ENCODE data around the gene MRC2.
A peak's percentile ranks its signal among the peaks of the same experiment; 100 is the strongest.

The MRC2 gene

DNA sequence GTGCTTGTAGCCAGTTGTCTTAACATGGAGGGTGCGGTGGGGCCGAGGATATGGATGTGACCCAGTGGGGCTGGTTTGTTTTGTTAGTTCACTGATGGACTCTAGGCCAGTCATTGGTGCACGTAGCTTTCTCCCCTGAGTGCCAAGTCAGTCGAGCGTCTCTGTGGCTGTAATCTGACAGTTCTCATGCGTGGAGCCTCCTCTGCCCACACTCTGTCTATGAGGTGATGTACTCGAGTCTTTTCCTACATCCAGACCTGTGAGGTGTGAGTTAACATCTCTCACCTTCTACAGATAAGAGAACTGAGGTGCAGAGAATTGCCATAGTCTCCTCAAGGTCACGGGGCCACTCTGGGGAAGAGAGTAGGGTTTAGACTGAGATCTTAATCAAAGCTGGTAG lies 90.4 kb downstream of the MRC2 start:
- no peak for TF ChIP-seq ZFX (IDR thresholded peaks at IDR 0.05; ENCODE audit: borderline replicate concordance)
- TF ChIP-seq, protein P1, sequence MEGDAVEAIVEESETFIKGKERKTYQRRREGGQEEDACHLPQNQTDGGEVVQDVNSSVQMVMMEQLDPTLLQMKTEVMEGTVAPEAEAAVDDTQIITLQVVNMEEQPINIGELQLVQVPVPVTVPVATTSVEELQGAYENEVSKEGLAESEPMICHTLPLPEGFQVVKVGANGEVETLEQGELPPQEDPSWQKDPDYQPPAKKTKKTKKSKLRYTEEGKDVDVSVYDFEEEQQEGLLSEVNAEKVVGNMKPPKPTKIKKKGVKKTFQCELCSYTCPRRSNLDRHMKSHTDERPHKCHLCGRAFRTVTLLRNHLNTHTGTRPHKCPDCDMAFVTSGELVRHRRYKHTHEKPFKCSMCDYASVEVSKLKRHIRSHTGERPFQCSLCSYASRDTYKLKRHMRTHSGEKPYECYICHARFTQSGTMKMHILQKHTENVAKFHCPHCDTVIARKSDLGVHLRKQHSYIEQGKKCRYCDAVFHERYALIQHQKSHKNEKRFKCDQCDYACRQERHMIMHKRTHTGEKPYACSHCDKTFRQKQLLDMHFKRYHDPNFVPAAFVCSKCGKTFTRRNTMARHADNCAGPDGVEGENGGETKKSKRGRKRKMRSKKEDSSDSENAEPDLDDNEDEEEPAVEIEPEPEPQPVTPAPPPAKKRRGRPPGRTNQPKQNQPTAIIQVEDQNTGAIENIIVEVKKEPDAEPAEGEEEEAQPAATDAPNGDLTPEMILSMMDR (IDR thresholded peaks at IDR 0.05), result no peak
- H3K27ac ChIP-seq, result no peak overlapping the region

DNA sequence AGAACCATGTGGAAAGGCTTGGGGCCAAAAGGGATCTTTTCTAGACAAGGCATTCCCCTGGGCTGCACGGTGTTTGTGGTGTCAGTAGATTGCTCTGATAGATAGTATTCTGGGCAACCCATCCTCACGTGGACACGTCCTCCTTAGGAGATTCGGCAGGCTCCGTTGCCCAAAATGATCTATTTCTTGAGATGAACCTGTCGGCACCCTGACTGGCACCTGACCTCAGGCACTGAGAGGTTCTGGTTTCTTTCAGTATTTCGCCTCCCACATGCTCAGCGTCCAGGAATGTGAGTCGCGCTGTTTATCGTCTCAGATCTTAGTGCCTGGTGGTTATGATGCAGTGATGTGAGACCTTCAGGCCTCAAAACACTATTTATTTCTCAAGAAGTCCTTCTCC lies 91.0 kb downstream of the MRC2 start:
- H3K27ac ChIP-seq, result no peak overlapping the region
- no peak for TF ChIP-seq ZFX (IDR thresholded peaks at IDR 0.05; ENCODE audit: borderline replicate concordance)
- TF ChIP-seq, protein P1 (IDR thresholded peaks at IDR 0.05), result no peak

DNA sequence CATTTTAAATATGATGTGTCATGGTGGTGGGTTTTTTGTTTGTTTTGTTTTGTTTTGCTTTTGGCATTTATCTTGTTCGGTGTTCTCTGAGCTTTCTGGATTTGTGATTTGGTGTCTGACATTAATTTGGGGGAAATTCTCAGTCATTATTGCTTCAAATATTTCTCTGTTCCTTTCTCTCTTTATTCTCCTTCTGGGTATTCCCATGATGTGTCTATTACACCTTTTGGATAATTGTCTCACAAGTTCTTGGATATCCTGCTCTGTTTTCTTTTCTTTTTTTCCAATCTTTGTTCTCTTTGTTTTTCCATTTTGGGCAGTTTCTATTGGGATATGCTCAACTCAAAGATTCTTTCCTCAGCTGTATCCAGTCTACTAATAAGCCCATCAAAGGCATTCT lies 92.1 kb downstream of the MRC2 start:
- H3K27ac ChIP-seq, result no peak overlapping the region
- TF ChIP-seq, protein P1 (IDR thresholded peaks at IDR 0.05), result no peak
- TF ChIP-seq ZFX (IDR thresholded peaks at IDR 0.05; ENCODE audit: borderline replicate concordance), result no peak

DNA sequence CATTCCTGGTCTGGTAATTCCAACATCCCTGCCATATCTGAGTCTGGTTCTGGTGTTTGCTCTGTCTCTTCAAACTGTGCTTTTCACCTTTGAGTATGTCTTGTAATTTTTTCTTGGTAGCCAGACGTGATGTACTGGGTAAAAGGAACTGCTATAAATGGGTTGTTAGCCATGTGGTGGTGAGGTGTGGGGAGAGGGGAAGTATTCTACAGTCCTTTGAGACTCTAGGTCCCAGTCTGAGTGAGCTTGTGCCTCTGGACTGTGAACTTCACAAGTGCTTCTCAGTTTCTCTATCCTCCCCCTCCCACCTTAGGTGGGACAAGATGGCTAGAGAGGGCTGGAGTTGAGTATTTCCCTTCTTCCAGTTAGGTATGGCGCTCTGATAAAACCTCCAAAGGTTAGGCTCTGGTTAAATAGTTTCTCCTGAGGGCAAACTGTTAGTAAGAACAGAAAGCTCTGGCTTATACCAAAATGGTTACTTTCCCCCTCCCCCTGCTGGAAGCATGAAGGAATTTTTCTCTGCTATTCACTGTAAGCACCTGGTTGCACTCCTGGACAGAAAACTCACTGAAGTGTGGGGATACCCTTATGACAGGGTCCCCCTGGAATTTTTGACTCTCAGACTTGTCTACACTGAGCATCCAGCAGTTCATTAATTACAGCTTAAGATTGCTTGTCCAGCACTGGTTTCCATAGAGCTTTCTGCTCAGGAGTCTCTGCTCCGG lies 92.8 kb downstream of the MRC2 start:
- H3K27ac ChIP-seq, result no peak overlapping the region

DNA sequence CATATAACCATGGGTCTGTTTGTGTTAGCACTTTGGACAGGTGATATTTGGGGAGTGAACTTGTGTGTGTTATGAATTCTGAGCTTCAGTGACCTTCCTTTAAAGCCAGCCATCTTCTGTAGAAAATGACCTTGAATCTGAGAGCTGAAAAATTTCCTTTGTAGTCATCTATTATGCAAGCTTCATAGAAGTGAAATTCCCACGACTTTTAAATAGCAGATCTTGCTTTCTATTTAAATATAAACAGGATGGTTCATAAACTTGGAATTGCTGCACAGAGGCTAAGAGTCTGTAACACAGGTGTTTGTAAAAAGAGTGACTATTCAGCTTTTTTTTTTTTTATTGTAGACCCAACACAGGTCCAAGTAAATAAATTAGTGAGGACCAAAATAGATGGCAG lies 95.2 kb downstream of the MRC2 start:
- H3K27ac ChIP-seq, result no peak overlapping the region
- TF ChIP-seq, protein P1 (IDR thresholded peaks at IDR 0.05), result no peak
- no peak for TF ChIP-seq ZFX (IDR thresholded peaks at IDR 0.05; ENCODE audit: borderline replicate concordance)

More for the DNA sequence above, 92.8 kb downstream of the MRC2 start:
- no peak for TF ChIP-seq ZFX (IDR thresholded peaks at IDR 0.05; ENCODE audit: borderline replicate concordance)
- TF ChIP-seq, protein P1 (IDR thresholded peaks at IDR 0.05), result peak; percentile 54

DNA sequence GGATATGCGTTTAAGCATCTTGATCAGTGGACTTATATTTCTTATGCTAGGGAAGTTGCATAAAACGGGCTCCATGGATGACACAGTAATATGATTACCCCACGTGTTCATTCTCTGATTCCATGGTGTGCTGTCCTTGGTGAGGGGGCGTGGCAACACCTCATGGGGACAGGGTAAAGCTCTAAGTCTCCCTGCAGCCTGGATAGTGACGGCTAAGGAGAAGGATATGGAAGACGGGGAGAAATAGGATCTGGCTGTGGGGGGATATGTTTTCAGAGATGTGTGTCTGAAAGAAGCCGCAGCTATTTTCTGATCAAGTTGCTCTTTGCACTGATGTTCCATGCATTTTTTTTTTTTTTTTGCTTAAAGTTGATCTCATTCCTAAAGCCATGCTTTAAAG lies 96.4 kb downstream of the MRC2 start:
- no peak for TF ChIP-seq ZFX (IDR thresholded peaks at IDR 0.05; ENCODE audit: borderline replicate concordance)
- TF ChIP-seq, protein P1 (IDR thresholded peaks at IDR 0.05), result no peak
- no peak overlapping the region for H3K27ac ChIP-seq

DNA sequence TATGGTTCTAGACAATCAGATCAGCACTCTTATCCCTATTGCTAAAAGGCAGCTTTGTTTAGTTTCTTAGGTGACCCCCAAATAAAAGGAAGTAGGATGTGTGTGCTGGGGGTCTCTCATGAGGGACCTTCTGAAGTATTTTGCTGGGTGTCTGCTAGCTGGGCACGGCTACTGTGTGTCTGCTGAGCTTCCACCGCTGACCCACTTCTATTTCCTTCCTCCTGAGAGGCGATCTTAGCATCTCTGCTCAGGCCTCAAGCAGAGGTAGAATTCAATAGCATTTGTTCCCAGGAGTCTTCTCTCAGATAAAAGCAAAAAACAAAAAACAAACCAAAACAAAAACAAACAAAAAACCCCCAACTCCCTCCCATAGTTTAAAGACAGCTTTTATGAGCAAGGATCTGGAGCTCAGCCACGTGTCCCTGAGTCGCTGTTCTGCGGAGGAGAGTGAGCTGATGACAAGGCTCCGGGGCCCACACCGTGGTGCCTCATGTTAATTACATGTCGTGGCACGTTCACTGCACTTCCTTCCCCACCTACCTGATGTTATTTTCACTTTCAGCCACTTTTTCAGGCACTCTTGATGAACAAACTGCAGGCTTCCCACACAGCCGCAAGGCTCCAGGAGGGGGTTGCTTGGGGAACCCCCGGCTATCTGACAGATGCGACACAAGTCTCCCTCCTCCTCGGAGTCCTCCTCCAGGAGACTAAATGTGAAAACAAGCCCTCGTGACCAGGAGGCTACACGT lies 97.1 kb downstream of the MRC2 start:
- TF ChIP-seq ZFX (IDR thresholded peaks at IDR 0.05; ENCODE audit: borderline replicate concordance), result no peak
- TF ChIP-seq, protein P1 (IDR thresholded peaks at IDR 0.05), result no peak
- no peak overlapping the region for H3K27ac ChIP-seq

All from 22Rv1 (cell line).